ENCODE data around the gene FOXM1.
"Not testable (repeated sequence)": the region's sequence is repeated elsewhere in the genome, so short reads cannot be mapped to it uniquely, and the experiment has no call there.

Gene FOXM1

DNA sequence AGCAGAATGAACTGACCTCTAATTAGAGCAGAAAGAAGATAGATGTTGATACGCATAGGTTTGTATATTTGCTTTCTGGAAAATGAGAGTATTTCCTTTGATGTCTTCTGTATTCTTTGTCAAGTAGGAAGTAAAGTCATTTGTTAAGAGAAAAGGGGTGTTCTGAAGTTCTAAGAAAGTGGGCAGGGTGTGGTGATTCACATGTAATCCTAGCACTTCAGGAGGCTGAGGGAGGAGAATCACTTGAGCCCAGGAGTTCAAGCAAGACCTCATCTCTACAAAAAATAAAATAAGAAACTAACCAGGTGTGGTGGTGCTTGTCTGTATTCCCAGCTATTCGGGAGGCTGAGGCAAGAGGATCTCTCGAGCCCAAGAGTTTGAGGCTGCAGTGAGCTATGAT is 2.9 kb upstream of the FOXM1 start:
- no peak for DNase-seq (ENCODE audit: low read depth)

DNA sequence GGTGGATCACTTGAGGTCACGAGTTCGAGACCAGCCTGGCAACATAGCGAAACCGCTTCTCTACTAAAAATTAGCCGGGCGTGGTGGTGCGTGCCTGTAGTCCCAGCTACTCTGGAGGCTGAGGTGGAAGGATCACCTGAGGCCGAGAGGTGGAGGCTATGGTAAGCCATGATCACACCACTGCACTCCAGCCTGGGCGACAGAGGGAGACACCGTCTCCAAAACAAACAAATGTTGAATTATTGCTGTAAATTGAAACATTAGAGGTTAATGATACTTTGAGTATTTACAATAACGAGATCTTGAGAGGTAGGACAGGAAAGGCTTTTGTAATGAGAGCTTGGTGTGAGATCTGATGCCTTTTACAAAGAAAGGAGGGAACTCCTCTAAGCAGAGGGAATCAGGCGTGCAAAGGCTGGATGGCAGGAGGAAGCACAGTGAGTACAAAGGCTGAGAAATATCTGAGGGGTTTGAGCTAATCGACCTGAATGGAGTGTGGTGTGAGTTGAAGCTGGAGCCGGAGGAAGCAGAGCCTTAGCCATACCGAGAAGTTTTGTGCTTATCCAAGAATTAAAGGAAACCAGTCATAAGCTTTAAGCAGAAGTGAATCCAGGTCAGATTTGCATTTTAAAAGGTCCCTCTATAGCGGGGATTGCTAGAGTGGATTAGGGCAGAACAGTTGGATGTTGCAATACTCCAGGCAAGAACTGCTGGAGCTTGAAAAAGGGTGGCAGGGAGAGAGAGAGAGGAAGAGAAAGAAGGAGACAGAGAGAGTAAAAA is 1.2 kb upstream of the FOXM1 start:
- DNase-seq (ENCODE audit: low read depth): peak; percentile 69

DNA sequence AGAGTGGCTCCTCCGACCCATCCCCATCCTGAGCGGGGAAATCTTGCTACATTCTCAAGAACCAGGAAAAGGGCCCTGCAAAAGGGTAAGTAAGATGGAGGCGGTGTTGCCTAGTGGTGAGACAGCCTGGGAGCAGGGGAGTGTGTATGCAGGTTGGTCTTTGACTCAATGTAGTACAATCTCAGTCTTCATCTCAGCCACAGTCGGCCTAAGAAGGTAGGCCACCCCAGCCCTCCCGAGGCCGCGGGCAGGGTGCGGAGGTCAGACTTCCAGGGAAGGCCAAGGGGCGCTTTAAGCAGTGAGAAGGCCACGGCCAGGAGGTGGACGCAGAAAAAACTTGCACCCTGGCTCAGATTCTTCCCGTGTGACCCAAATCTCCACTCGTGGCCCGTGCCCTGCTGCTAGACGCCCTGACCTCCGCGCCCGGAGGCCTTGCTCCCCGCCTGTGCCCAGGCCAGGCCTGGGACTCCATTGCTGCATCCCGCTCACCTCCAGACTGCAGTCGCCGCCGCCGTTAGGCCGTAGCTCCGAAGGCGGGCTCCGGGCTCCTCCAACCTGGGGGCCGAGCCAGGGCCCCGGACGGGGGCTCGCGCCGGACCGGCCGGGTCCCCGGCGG is 435 bp downstream of the FOXM1 start:
- peak; percentile 19 for DNase-seq (ENCODE audit: low read depth)

DNA sequence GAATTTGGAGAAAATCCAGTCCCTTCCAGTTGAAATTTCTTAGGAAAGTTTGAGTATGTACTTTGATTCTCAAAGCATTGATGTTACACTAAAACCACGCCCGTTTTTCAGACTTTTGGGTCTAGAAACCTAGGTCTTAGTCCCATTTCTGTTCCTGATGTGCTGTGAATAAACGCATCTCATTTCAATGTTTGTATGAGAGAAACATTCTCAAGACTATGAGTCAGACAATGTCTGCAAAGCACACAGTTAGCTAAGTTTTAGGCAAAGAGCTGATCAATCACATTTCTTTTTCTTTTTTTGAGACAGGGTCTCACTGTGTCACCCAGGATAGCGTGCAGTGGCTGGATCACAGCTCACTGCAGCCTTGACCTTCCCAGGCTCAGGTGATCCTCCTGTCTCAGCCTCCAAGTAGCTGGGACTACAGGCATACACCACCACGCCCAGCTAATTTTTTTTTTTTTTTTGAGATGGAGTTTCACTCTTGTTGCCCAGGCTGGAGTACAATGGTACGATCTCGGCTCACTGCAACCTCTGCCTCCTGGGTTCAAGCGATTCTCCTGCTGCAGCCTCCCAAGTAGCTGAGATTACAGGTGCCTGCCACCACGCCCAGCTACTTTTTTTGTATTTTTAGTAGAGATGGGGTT is 7.9 kb downstream of the FOXM1 start:
- DNase-seq (ENCODE audit: low read depth): peak; percentile 15

DNA sequence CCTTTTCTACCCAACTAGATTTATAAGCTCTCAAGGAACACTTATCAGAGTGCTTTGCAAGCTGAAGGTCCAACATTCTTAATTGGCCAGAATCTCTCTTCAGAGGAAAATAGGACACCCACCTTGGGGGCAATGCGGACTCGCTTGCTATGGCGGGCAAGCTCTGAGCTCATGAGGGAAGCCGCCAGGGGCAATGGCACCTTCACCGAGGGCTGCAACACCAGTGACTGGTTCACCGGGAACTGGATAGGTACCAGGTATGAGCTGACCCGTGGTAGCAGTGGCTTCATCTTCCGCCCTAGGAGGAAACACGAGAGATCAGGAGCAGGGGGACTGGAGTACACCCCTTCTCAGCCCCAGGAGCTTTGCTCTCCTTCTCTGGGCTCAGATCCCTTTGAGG is 12.8 kb downstream of the FOXM1 start:
- no peak for DNase-seq (ENCODE audit: low read depth)

GRCh38 chr12:2863402-2863801 is 13.6 kb downstream of the FOXM1 start:
- not testable (repeated sequence) for DNase-seq (ENCODE audit: low read depth)

GRCh38 chr12:2862876-2863275 is 14.1 kb downstream of the FOXM1 start:
- no peak for DNase-seq (ENCODE audit: low read depth)

GRCh38 chr12:2860170-2860569 is 16.8 kb downstream of the FOXM1 start:
- DNase-seq (ENCODE audit: low read depth): no peak

- DNase-seq (ENCODE audit: low read depth): no peak
Observed at GRCh38 chr12:2858944-2859421, 18.0 kb downstream of the FOXM1 start.

GRCh38 chr12:2858334-2858733 is 18.6 kb downstream of the FOXM1 start:
- DNase-seq (ENCODE audit: low read depth): no peak

- no peak for DNase-seq (ENCODE audit: low read depth)
Observed at GRCh38 chr12:2857576-2857975, 19.4 kb downstream of the FOXM1 start.

- DNase-seq (ENCODE audit: low read depth): no peak
Observed at GRCh38 chr12:2857021-2857431, 19.9 kb downstream of the FOXM1 start, which contains the start of gene TEX52. Gene TEX52, minus strand, starts transcription at chr12:2857039. Its CDS starts 13 bp downstream, at chr12:2857026.

- no peak for DNase-seq (ENCODE audit: low read depth)
Observed at GRCh38 chr12:2856051-2856450, 20.9 kb downstream of the FOXM1 start.

GRCh38 chr12:2855546-2855945 is 21.4 kb downstream of the FOXM1 start:
- DNase-seq (ENCODE audit: low read depth): no peak

DNA sequence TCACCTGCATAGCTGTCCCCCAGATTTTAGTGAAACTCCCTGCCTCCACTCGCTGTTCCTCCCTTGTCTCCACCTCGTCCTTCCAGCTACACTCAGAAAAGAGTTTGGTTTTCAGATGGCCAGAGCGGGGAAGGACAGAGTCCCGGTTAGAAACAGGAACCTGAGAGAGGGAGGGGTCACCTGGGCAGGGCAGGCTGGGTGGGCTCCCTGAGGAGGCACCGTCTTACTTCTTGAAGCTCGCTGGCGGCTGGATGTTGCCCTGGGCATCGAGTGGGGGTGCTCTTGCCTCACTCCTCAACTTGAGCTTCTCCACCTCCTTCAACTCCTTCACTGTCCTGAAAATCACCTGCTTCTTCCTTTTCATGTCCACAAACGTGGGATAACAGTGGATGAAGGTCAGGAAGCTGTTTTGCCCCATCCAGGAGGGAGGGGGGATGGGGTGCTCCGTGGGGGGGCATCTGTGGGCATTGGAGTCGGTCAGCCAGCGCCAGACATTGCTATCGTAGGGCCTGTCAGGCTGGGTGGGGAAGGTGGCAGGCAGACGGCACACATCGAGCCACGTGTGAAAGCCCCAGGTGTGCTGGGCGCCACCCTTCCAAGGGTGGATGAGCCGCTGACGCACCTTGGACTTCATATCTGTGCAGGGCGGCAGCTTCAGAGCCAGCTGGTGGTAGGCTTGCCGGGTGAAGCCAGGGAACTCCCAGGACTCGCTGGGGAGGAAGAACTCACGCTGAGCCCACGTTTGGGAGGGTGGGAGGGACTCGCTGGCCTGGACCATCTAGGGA is 22.1 kb downstream of the FOXM1 start:
- no peak for DNase-seq (ENCODE audit: low read depth)

DNA sequence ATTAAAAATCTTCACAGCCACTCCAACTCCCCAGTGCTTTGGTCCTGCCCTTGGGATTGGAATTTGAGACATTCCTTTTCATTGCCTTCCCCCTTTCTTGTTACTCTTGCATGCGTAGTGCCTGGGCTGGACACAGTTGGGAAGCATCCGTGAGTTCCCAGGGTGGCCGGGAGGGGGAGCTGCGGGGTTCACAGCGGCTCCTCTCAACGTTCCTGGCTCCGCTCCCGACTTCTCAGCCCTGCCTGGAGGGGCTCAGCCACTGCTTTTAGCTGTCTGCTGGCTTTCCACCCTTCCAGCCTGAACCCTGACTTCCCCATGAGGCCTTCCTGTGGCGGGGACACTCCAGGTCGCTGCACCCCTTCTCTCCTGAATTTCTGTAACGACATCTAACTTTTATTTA is 23.3 kb downstream of the FOXM1 start:
- peak; percentile 68 for DNase-seq (ENCODE audit: low read depth)

GRCh38 chr12:2851931-2852330 is 25.0 kb downstream of the FOXM1 start:
- no peak for DNase-seq (ENCODE audit: low read depth)

DNA sequence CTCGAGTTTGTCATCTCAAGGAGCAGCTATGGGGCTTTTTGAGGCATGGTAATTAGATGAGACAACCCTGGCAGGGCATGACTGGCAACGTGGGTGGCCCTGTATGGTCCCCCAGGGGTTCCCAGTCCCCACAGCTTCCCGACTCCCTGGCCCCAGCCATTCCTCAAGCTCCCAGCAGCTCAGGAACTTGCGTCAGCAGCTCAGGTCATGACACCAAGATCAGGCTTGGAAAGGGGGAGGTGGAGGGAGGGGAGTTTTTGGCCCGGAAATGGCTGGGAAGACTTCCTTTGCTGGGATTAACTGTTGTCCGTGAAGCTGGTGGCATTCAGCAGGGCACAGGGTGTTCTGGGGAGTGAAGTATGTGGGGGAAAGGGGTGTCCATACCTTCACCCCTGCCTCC is 31.7 kb downstream of the FOXM1 start:
- DNase-seq (ENCODE audit: low read depth): peak; percentile 47

- DNase-seq (ENCODE audit: low read depth): no peak
Observed at GRCh38 chr12:2844786-2845185, 32.2 kb downstream of the FOXM1 start.

GRCh38 chr12:2842948-2843347 is 34.0 kb downstream of the FOXM1 start:
- DNase-seq (ENCODE audit: low read depth): no peak

- no peak for DNase-seq (ENCODE audit: low read depth)
Observed at GRCh38 chr12:2841056-2841650, 35.8 kb downstream of the FOXM1 start.

GRCh38 chr12:2836574-2836973 is 40.4 kb downstream of the FOXM1 start:
- DNase-seq (ENCODE audit: low read depth): no peak

Measured in fibroblast of gingiva (primary cell).